GM06990 (cell line): ENCODE data around the gene C8B.

ENCODE experiments used
- DNase-seq: peaks from one replicate; pipeline ENCODE4 v3.0.0-alpha.2; 2011; ENCODE audit not compliant: insufficient read length; ENCODE audit errors: extremely low read depth
- H3K27me3 ChIP-seq: replicated peaks from 2 replicates; pipeline ENCODE4 v1.6.0; 2011; ENCODE audit warnings: low read length; ENCODE audit not compliant: control insufficient read depth, insufficient read depth
- H3K36me3 ChIP-seq: 2 replicates; pipeline ENCODE4 v1.5.1; 2011; ENCODE audit warnings: low read length; ENCODE audit not compliant: control insufficient read depth, insufficient read depth
- H3K4me3 ChIP-seq: replicated peaks from 2 replicates; pipeline ENCODE4 v1.5.1; 2011; ENCODE audit warnings: low read depth, mild to moderate bottlenecking, control low read depth, low read length
- CTCF ChIP-seq: IDR thresholded peaks from 2 replicates; pipeline ENCODE4 v1.5.1; 2011; ENCODE audit warnings: low read length, control low read depth, mild to moderate bottlenecking, inconsistent platforms; ENCODE audit not compliant: insufficient read depth, poor library complexity, severe bottlenecking

Gene C8B

GRCh38 chr1:56970280-56970679, 4.5 kb upstream of the C8B start:
- Histone ChIP-seq H3K36me3 (no peaks in the 10 kb centered on the region), H3K4me3 (no peak overlapping the region), H3K27me3 (no peaks in the 10 kb centered on the region)
- no peak for DNase-seq
- no peak for TF ChIP-seq CTCF

GRCh38 chr1:56968878-56969495, 3.2 kb upstream of the C8B start:
- Histone ChIP-seq H3K27me3 (no peaks in the 10 kb centered on the region), H3K4me3 (no peak overlapping the region), H3K36me3 (no peaks in the 10 kb centered on the region)
- no peak for DNase-seq
- TF ChIP-seq CTCF, result no peak

GRCh38 chr1:56967900-56968832, 2.4 kb upstream of the C8B start:
- Histone ChIP-seq H3K4me3 (no peak overlapping the region), H3K27me3 (no peaks in the 10 kb centered on the region), H3K36me3 (no peaks in the 10 kb centered on the region)
- TF ChIP-seq CTCF, result peak; percentile 47
- no peak for DNase-seq

GRCh38 chr1:56967355-56967754, 1.5 kb upstream of the C8B start:
- no peaks in the 10 kb centered on the region for H3K36me3 ChIP-seq
- no peaks in the 10 kb centered on the region for H3K27me3 ChIP-seq
- no peak for TF ChIP-seq CTCF
- no peak overlapping the region for H3K4me3 ChIP-seq
- DNase-seq, result no peak

GRCh38 chr1:56966698-56966999, 834 bp upstream of the C8B start:
- no peaks in the 10 kb centered on the region for H3K27me3 ChIP-seq
- no peaks in the 10 kb centered on the region for H3K36me3 ChIP-seq
- no peak for TF ChIP-seq CTCF
- H3K4me3 ChIP-seq, result no peak overlapping the region
- no peak for DNase-seq

- H3K4me3 ChIP-seq, result no peak overlapping the region
- TF ChIP-seq CTCF, result no peak
- H3K36me3 ChIP-seq, result no peaks in the 10 kb centered on the region
- no peaks in the 10 kb centered on the region for H3K27me3 ChIP-seq
- no peak for DNase-seq
Observed at GRCh38 chr1:56965191-56965590, 624 bp downstream of the C8B start.
